ENCODE data around the gene CNTN4. TPM values are rescaled to one million over a fixed set of nuclear protein-coding genes. Genes with fewer than 3 reads are reported as not detected.

CNTN4 gene
- total RNA-seq, 2 experiments from 2014 or later, result not detected

- H3K4me3 Mint-ChIP-seq, result no peak overlapping the region
- H3K9me3 Mint-ChIP-seq, result no peaks in the 10 kb centered on the region
- no peak for TF ChIP-seq CTCF (IDR thresholded peaks at IDR 0.05)
- intact Hi-C loops (cut with micrococcal nuclease), result no loop called here
- no peaks in the 10 kb centered on the region for H3K4me1 Mint-ChIP-seq (ENCODE audit: low read depth)
- ChIA-PET POLR2A (no interaction called here), CTCF (no interaction called here)
- H3K27me3 Mint-ChIP-seq, result no peaks in the 10 kb centered on the region
- H3K27ac Mint-ChIP-seq, result no peak overlapping the region
- ATAC-seq, result no peak
- no peak for DNase-seq
- no peaks in the 10 kb centered on the region for H3K36me3 Mint-ChIP-seq (ENCODE audit: low read depth)
These were observed 263.5 kb downstream of the CNTN4 start for GRCh38 chr3:2362122-2362521.

GRCh38 chr3:2363854-2364253, 265.2 kb downstream of the CNTN4 start:
- Mint-ChIP-seq H3K36me3 (ENCODE audit: low read depth) (no peaks in the 10 kb centered on the region), H3K4me1 (ENCODE audit: low read depth) (no peaks in the 10 kb centered on the region), H3K27ac (no peak overlapping the region), H3K27me3 (no peaks in the 10 kb centered on the region), H3K4me3 (no peak overlapping the region), H3K9me3 (no peaks in the 10 kb centered on the region)
- intact Hi-C loops (cut with micrococcal nuclease), result no loop called here
- no peak for TF ChIP-seq CTCF (IDR thresholded peaks at IDR 0.05)
- ATAC-seq (no peak), DNase-seq (no peak)
- ChIA-PET CTCF (no interaction called here), POLR2A (no interaction called here)

GRCh38 chr3:2370317-2370716, 271.7 kb downstream of the CNTN4 start:
- Mint-ChIP-seq H3K36me3 (ENCODE audit: low read depth) (no peaks in the 10 kb centered on the region), H3K4me3 (no peak overlapping the region), H3K4me1 (ENCODE audit: low read depth) (no peaks in the 10 kb centered on the region), H3K9me3 (no peaks in the 10 kb centered on the region), H3K27me3 (no peaks in the 10 kb centered on the region), H3K27ac (no peak overlapping the region)
- ATAC-seq (no peak), DNase-seq (no peak)
- intact Hi-C loops (cut with micrococcal nuclease), result no loop called here
- ChIA-PET POLR2A (no interaction called here), CTCF (no interaction called here)
- TF ChIP-seq CTCF (IDR thresholded peaks at IDR 0.05), result no peak

GRCh38 chr3:2372306-2372705, 273.6 kb downstream of the CNTN4 start:
- DNase-seq (no peak), ATAC-seq (no peak)
- H3K4me1 Mint-ChIP-seq (ENCODE audit: low read depth), result no peaks in the 10 kb centered on the region
- ChIA-PET CTCF (no interaction called here), POLR2A (no interaction called here)
- intact Hi-C loops (cut with micrococcal nuclease), result no loop called here
- no peaks in the 10 kb centered on the region for H3K27me3 Mint-ChIP-seq
- H3K4me3 Mint-ChIP-seq, result no peak overlapping the region
- no peak overlapping the region for H3K27ac Mint-ChIP-seq
- no peaks in the 10 kb centered on the region for H3K9me3 Mint-ChIP-seq
- no peak for TF ChIP-seq CTCF (IDR thresholded peaks at IDR 0.05)
- H3K36me3 Mint-ChIP-seq (ENCODE audit: low read depth), result no peaks in the 10 kb centered on the region

- TF ChIP-seq CTCF (IDR thresholded peaks at IDR 0.05), result no peak
- DNase-seq (no peak), ATAC-seq (no peak)
- Mint-ChIP-seq H3K27me3 (no peaks in the 10 kb centered on the region), H3K36me3 (ENCODE audit: low read depth) (no peaks in the 10 kb centered on the region), H3K9me3 (no peaks in the 10 kb centered on the region), H3K27ac (no peak overlapping the region), H3K4me3 (no peak overlapping the region), H3K4me1 (ENCODE audit: low read depth) (no peaks in the 10 kb centered on the region)
- ChIA-PET POLR2A (no interaction called here), CTCF (no interaction called here)
- intact Hi-C loops (cut with micrococcal nuclease), result no loop called here
These were observed 276.7 kb downstream of the CNTN4 start for GRCh38 chr3:2375376-2375775.
